Activated naive CD4-positive, alpha-beta T cell treated with anti-CD3 and anti-CD28 coated beads, Interleukin-2, amount 50 U/mL, for 16 hours (primary cell): Measurements from ENCODE around the gene AWAT2.

Experiments used
- DNase-seq: peaks from one replicate; pipeline ENCODE4 v3.0.0-alpha.2; 2020

AWAT2 gene

DNA sequence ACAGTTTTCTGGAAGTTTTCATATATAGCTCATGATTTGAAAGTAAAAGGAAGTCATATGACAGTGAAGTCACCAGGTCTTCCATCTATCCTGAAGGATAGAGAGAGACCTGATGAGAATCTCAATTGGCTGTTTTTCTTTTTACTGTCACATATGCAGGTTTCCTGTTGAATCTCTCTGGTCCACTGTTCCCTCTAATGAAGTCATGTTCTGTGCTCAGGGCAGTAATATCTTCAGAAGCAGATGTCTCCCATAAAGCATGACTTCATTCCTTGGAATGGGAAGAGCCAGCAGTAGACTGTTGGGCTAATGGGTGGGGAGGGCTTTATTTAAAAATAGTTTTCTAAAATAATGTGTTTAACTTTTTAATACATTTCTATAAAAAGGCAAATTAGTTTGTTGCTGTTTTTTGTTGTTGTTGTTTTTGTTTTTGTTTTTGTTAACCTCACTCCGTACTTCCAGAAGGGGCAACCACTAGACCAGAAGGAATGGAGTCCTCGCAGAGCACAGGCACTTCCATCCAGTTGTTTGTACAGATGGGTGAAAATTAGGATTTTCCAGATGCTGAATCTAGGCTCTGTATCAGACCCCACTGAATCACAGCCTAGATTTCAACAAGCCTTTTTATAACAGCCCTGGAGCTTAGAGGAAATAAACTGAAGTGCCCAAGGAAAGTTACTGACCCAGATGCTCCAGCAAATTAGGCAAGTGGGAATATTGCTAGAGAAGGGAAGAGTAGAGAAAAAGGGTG, 54.2 kb downstream of the AWAT2 start:
- no peak for DNase-seq

DNA sequence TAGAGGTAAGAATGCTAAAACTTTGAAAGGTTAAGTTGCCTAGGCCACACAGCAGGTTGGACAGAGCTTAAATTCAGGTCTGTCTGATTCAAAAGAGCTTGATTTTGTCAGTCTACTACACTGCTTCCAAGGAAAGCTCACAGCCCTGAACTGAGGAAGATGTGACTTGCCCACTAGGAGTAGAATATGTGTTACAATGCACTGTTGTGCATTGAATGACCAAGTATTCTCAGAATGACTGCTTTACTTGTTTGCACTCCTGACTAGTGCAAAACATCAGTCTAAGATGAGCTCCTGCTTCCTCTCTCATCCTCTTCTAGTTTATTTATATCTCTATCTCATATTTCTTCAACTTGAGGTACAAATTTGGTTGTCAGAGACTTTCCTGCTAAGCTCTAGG, 56.2 kb downstream of the AWAT2 start:
- DNase-seq, result no peak

DNA sequence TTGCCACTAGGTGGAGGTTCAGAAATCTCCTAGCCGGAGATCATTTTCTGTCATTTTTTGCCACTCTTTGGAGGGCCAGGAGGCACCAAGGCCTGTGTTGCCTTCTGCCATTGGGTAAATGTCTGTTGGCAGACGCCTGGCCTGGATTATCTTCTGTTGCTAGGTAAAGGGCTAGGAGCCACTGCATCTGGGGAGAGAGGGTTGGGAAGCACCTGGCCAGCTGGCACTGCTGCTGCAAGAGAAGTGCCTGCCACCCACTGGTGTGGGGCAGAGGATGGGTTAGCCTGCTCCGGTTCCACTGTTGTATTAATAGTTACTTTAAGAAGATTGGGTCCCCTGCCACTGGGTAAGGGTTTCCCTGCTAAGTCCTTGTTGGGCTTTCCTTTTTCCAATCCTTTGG, 58.1 kb downstream of the AWAT2 start:
- DNase-seq, result no peak
